Measurements from ENCODE around the gene PPP2R3C. TPM values are rescaled to one million over a fixed set of nuclear protein-coding genes. Genes with fewer than 3 reads are reported as not detected.
"Not testable (repeated sequence)": the region's sequence is repeated elsewhere in the genome, so short reads cannot be mapped to it uniquely, and the experiment has no call there.

The PPP2R3C gene
- total RNA-seq, 2 experiments from 2014 or later: 36.3 to 42.4 TPM

DNA sequence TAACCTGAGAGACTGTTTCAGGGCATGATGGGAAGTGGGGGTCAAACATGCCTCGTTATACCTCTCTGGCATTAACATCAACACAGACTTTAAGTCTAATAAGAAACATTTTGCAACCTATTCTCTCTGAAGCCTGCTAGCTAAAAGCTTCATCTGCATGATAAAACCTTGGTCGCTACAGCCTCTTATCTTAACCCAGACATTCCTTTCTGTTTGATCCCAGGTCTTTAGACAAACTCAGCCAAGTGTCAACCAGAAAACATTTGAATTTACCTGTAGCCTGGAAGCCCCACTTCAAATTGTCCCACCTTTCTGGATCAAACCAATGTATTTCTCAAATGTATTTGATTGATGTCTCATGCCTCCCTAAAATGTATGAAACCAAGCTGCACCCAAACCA, 9.1 kb downstream of the PPP2R3C start:
- no peak overlapping the region for H3K27ac Mint-ChIP-seq
- no peaks in the 10 kb centered on the region for H3K27me3 Mint-ChIP-seq
- H3K4me1 Mint-ChIP-seq: peaks cover 9% of the 10 kb centered on the region
- no peak overlapping the region for H3K4me3 Mint-ChIP-seq
- no peak for DNase-seq
- peaks cover 39% of the 10 kb centered on the region for H3K36me3 Mint-ChIP-seq
- no peaks in the 10 kb centered on the region for H3K9me3 Mint-ChIP-seq

DNA sequence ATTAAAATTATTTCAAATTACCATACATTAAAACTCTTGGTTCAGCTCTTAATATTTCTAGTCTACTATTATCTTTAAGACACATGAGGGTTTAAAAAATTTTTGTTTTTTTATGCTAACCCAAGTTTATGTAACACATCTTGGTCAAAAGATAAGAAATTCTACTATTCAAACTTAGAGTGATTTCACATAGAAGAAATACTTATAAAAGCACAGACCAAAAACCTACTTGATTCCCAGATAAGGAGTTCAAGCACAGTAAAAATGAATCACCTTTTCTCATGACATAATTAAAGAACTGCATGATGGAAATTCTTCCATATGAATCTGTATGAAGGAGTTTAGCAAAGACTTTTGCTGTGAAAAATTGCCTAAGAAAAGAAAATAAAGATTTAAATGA, 13.9 kb downstream of the PPP2R3C start:
- no peak overlapping the region for H3K4me3 Mint-ChIP-seq
- no peak for DNase-seq
- H3K9me3 Mint-ChIP-seq: no peaks in the 10 kb centered on the region
- no peaks in the 10 kb centered on the region for H3K27me3 Mint-ChIP-seq
- no peaks in the 10 kb centered on the region for H3K4me1 Mint-ChIP-seq
- H3K27ac Mint-ChIP-seq: no peak overlapping the region
- H3K36me3 Mint-ChIP-seq: peaks cover 20% of the 10 kb centered on the region

DNA sequence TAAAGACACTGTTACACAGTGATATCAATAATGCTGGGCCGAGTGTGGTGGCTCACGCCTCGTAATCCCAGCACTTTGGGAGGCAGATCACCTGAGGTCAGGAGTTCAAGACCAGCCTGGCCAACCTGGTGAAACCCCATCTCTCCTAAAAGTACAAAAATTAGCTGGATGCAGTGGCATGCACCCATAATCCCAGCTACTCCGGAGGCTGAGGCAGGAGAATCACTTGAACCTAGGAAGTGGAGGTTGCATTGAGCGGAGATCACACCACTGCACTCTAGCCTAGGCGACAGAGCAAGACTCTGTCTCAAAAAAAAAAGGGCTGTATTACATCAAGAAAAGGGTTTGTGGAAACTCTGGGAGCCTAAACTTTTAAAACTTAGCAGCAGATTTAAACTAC, 27.1 kb downstream of the PPP2R3C start:
- H3K36me3 Mint-ChIP-seq: peaks cover 20% of the 10 kb centered on the region
- DNase-seq, H3K27ac Mint-ChIP-seq, H3K27me3 Mint-ChIP-seq, H3K4me1 Mint-ChIP-seq, H3K9me3 Mint-ChIP-seq, H3K4me3 Mint-ChIP-seq: not testable (repeated sequence)

DNA sequence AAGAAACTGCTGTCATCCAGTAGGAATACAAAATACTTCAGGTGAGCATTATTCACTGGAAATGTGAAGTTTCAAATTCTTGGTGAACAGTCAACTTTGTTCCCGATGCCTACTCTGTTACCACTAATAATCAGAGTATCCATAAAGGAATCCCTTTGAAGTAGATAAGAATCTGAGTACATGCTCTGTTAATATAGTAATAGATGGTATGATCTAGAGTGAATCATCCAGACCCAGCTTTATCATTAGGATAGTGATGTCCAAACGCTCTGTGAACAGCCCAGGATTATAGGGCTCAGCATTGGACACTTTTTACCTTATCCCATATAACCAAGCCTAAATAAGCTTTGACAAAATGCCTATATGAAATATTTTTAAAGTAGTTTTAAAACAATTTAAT, 33.3 kb downstream of the PPP2R3C start:
- Mint-ChIP-seq H3K4me1 (no peaks in the 10 kb centered on the region), H3K27ac (no peak overlapping the region)

DNA sequence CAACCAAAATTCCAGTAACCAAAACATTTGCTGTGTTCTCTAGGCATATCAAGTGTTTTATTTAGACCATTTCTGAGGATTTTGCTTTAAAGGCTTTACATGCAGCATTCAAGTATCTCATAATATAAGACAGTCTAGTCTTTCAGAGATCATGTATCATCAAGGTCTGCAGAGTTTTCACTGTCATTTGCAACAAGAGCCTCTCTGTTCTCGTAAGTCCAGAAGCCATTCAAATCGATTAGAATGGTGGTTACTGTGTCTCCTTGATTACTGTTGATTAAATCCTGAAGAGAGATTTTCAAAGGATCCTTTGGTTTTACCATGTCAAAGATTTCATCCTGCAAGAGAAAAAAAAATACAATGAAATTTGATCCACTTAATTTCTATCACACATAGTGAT, 36.3 kb downstream of the PPP2R3C start:
- H3K4me3 Mint-ChIP-seq: no peak overlapping the region
- no peak overlapping the region for H3K27ac Mint-ChIP-seq
- no peaks in the 10 kb centered on the region for H3K9me3 Mint-ChIP-seq
- no peak for DNase-seq
- H3K4me1 Mint-ChIP-seq: no peaks in the 10 kb centered on the region
- H3K27me3 Mint-ChIP-seq: no peaks in the 10 kb centered on the region
- H3K36me3 Mint-ChIP-seq: peaks cover 19% of the 10 kb centered on the region

More for the DNA sequence above, 33.3 kb downstream of the PPP2R3C start:
- no peaks in the 10 kb centered on the region for H3K9me3 Mint-ChIP-seq
- no peaks in the 10 kb centered on the region for H3K27me3 Mint-ChIP-seq
- no peak for DNase-seq
- H3K36me3 Mint-ChIP-seq: peaks cover 23% of the 10 kb centered on the region
- H3K4me3 Mint-ChIP-seq: no peak overlapping the region

DNA sequence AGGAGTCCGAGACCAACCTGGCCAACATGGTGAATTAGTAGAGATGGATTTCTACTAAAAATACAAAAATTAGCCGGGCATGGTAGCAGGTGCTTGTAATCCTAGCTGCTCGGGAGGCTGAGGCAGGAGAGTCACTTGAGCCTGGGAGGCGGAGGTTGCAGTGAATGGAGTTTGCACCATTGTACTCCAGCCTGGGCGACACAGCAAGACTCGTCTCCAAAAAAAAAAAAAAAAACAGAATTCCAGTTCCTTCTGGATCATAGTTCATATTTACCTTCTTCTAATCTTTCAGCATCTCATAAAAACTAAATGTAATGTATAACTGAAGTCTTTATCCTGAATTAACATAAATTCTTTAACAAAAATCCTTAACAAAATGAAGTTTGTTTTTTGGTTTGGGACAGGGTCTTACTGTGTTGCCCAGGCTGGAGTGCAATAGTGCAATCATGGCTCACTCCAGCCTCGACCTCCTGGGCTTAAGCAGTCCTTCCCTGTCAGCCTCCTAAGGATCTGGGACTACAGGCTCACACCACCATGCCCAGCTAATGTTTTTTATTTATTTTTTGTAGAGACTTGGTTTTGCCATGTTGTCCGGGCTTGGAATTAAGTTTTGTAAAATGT, 38.1 kb downstream of the PPP2R3C start:
- Mint-ChIP-seq H3K36me3 (peaks cover 19% of the 10 kb centered on the region), H3K9me3 (no peaks in the 10 kb centered on the region), H3K4me3 (no peak overlapping the region), H3K27ac (no peak overlapping the region), H3K4me1 (no peaks in the 10 kb centered on the region), H3K27me3 (no peaks in the 10 kb centered on the region)
- no peak for DNase-seq

DNA sequence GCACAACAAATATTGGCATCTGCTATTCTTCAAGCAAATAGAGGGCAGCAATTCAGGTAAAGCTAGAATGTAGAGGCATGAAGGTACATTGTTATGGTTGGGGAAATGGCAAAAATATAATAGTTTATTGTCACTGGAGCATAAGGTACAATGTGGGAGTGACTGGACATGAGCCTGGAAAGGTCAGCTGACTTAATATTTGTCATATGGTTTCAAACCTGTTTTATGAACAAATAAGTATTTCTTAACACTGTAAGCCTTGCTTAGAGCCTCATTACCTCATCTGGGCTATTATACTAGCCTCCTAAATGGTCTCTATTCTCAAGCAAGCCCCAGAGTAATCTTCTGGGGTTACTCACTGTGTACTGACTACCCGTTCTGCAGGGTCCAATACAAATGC, 42.0 kb downstream of the PPP2R3C start:
- Mint-ChIP-seq H3K27me3 (no peaks in the 10 kb centered on the region), H3K9me3 (no peaks in the 10 kb centered on the region), H3K36me3 (peaks cover 7% of the 10 kb centered on the region), H3K4me3 (no peak overlapping the region), H3K4me1 (no peaks in the 10 kb centered on the region), H3K27ac (no peak overlapping the region)
- DNase-seq: no peak

DNA sequence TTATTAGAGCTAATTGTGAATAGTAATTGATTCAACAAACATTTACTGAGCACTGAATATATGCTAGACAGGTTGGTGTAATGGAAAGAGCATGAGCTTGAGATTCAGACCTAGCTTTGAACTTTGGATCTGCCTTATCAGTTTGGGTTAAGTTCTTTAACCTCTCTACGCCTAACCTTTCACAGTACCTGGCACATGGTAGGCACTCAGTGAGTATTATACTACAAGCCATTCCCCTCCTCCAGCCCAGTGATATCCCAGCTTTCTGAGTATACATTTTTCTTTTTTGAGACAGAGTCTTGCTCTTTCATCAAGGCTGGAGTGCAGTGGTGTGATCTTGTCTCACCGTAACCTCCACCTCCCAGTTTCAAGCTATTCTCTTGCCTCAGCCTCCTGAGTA, 43.7 kb downstream of the PPP2R3C start:
- Mint-ChIP-seq H3K36me3 (peaks cover 7% of the 10 kb centered on the region), H3K9me3 (no peaks in the 10 kb centered on the region), H3K4me3 (no peak overlapping the region), H3K27me3 (no peaks in the 10 kb centered on the region), H3K27ac (no peak overlapping the region), H3K4me1 (no peaks in the 10 kb centered on the region)
- DNase-seq: no peak

DNA sequence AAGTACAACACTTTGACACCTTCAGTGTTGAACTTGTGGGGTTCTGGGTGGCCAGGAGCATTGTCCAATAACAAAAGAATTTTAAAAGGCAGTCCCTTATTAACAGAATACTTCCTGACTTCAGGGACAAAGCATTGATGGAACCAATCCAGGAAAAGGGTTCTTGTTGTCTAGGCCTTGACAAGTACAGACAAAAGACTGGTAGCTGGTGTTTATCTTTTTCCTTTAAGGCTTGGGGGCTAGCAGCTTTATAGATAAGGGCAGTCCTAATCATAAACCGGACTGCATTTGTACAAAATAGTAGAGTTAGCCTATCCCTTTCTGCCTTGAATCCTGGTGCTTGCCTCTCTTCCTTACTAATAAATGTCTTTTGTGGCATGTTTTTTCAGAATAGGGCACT, 48.3 kb downstream of the PPP2R3C start:
- Mint-ChIP-seq H3K36me3 (peaks cover 9% of the 10 kb centered on the region), H3K4me1 (no peaks in the 10 kb centered on the region), H3K27me3 (no peaks in the 10 kb centered on the region), H3K4me3 (no peak overlapping the region), H3K9me3 (no peaks in the 10 kb centered on the region), H3K27ac (no peak overlapping the region)
- no peak for DNase-seq

DNA sequence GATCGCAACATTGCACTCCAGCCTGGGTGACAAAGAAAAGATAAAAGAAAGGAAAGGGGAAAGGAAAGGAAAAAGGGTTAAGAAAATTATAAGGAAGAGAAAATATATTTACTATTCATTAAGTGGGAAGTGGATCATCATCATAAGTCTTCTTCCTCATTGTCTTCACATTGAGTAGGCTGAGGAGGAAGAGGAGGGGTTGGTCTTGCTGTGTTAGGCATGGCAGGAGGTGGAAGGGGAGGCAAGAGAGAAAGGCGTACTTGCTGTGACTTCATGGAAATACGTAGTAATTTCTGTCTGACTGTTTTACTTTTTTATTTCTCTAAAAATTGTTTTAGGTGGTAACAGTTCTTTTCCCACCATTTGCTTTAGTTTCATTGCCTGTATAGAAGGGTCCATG, 49.6 kb downstream of the PPP2R3C start:
- H3K27ac Mint-ChIP-seq: no peak overlapping the region
- H3K9me3 Mint-ChIP-seq: no peaks in the 10 kb centered on the region
- no peak for DNase-seq
- peaks cover 19% of the 10 kb centered on the region for H3K36me3 Mint-ChIP-seq
- no peaks in the 10 kb centered on the region for H3K4me1 Mint-ChIP-seq
- H3K4me3 Mint-ChIP-seq: no peak overlapping the region
- H3K27me3 Mint-ChIP-seq: no peaks in the 10 kb centered on the region

DNA sequence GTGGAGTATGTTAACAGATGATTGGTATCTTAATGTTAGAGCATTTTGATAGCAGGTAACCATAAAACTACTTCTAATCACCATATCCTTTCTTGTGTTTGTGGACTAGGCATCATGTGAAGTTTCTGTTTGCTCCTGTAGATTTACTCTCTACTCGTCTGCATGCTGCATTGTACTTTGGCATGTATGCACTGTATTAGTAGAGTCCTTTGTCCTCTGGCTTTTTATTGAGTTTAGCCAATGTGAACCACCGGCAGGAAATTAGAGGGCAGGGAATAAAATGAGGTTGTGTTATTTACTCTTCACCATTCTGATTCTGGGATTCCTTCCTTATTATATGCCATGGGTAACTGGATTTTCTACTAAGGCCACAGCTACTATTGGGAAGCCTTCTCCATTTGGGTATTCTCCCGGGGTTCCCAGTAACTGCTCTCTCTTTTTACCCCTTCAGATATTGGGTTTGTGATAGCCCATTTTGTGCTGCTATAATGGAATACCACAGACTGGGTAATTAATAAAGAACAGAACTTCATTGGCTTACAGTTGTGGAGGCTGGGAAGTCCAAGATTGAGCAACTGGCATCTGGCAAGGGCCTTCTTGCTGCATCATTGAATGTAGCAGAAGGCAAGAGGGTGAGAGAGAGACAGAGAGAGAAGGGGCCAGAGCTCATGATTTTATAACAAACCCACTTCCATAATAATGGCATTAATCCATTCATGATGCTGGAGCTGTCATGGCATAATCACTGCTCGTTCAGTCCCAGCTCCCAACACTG, 53.4 kb downstream of the PPP2R3C start:
- Mint-ChIP-seq H3K4me3 (no peak overlapping the region), H3K36me3 (peaks cover 11% of the 10 kb centered on the region), H3K27me3 (no peaks in the 10 kb centered on the region), H3K27ac (no peak overlapping the region), H3K4me1 (no peaks in the 10 kb centered on the region), H3K9me3 (no peaks in the 10 kb centered on the region)
- no peak for DNase-seq

DNA sequence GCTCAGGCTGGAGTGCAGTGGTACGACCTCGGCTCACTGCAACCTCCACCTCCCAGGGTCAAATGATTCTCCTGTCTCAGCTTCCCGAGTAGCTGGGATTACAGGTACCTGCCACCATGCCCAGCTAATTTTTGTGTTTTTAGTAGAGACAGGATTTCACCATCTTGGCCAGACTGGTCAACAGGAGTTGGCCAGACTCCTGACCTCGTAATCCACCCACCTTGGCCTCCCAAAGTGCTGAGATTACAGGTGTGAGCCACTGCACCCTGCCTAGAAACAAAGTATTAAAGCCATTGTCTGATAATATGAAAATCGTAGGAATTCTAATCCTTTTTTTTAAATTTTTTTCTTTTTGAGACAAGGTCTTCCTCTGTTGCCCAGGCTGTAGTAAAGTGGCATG, 56.1 kb downstream of the PPP2R3C start:
- H3K36me3 Mint-ChIP-seq: peaks cover 14% of the 10 kb centered on the region
- H3K27ac Mint-ChIP-seq, H3K4me1 Mint-ChIP-seq, H3K9me3 Mint-ChIP-seq, DNase-seq, H3K4me3 Mint-ChIP-seq, H3K27me3 Mint-ChIP-seq: not testable (repeated sequence)

DNA sequence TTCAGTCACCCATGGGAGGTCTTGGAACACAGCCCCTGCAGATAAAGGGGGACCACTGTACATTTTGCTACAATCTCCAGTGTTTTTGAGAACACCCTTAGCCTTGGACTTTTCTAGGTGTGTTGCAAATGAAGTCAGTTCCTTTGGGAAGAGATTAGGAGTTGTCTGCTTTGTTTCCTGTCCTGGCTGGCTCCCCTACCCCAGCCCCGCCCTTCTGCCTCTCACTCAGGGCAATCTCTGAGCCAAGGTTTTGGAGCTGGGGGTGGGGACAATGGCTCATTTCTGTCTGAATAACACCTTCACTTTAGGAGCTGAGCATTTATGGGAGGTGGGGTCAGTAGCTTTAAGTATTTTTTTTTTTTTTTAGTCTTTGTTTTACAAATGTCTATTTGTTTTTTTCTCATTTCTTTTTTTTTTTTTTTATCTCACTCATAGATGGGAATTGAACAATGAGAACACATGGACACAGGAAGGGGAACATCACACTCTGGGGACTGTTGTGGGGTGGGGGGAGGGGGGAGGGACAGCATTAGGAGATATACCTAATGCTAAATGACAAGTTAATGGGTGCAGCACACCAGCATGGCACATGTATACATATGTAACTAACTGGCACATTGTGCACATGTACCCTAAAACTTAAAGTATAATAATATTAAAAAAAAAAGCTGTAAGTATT, 60.5 kb downstream of the PPP2R3C start:
- H3K36me3 Mint-ChIP-seq: peaks cover 17% of the 10 kb centered on the region
- H3K4me1 Mint-ChIP-seq, DNase-seq, H3K9me3 Mint-ChIP-seq, H3K27ac Mint-ChIP-seq, H3K27me3 Mint-ChIP-seq, H3K4me3 Mint-ChIP-seq: not testable (repeated sequence)

DNA sequence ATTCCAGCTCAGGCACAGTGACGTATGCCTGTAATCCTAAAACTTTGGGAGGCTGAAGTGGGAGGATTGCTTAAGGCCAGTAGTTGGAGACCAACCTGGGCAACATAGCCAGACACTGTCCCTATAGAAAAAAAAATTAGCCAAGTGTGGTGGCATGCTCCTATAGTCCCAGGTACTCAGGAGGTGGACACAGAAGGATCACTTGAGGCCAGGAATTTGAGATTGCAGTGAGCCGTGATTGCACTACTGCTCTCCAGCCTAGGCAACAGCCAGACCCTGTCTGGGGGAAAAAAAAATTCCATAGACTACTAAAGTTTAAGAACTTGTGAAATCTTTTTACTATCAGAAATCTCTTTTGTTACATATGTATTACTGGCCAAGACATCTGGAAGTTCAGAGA, 69.2 kb downstream of the PPP2R3C start:
- no peak overlapping the region for H3K27ac Mint-ChIP-seq
- H3K4me1 Mint-ChIP-seq: peaks cover 12% of the 10 kb centered on the region
- H3K9me3 Mint-ChIP-seq: no peaks in the 10 kb centered on the region
- H3K27me3 Mint-ChIP-seq: no peaks in the 10 kb centered on the region
- H3K4me3 Mint-ChIP-seq: no peak overlapping the region
- H3K36me3 Mint-ChIP-seq: peaks cover 12% of the 10 kb centered on the region
- DNase-seq: no peak

DNA sequence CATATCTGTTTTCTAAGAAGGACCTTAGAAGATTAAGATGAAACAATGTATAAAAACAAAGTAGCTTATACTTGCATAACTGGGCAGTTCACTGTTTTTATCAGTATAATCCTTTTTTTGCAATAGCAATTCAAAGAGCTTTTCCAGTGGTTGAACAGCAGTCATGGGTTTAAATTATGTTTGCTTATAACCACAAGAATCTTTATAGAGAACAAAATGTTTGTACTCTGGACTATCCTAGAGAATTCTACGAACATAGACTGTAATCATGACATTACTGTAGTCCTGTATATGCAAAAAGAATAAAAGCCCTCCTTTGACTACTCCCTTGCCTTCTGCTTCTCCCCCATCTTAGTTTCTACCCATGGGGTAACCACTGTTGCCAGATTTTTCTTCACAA, 70.0 kb downstream of the PPP2R3C start:
- Mint-ChIP-seq H3K36me3 (peaks cover 10% of the 10 kb centered on the region), H3K4me3 (no peak overlapping the region), H3K27me3 (no peaks in the 10 kb centered on the region), H3K9me3 (no peaks in the 10 kb centered on the region), H3K27ac (no peak overlapping the region), H3K4me1 (peaks cover 16% of the 10 kb centered on the region)
- no peak for DNase-seq

DNA sequence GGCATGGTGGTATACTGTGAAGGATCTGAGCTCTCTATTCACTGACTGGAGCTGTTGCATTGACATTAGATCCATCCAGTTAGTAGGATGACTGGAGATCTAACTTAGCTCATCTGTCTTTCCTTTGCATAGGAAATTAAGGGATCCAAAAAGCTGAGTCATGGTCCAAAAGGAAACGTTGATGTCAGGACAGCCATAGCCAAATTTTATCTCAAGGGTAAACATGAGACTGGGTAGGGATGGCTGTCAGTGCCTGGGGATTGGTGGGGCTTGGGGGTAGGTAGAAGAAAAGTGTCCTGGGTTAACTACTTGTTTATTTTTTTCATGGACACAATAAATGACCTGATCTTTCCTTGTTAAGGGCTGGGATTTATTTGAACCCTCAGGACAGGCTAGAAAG, 71.1 kb downstream of the PPP2R3C start:
- peaks cover 10% of the 10 kb centered on the region for H3K36me3 Mint-ChIP-seq
- no peaks in the 10 kb centered on the region for H3K27me3 Mint-ChIP-seq
- H3K9me3 Mint-ChIP-seq: no peaks in the 10 kb centered on the region
- no peak for DNase-seq
- no peak overlapping the region for H3K27ac Mint-ChIP-seq
- no peak overlapping the region for H3K4me3 Mint-ChIP-seq
- H3K4me1 Mint-ChIP-seq: peaks cover 19% of the 10 kb centered on the region
